Esophagus squamous epithelium (tissue), 5 donors: ENCODE data around the gene INPP5D. TPM values are rescaled to one million over a fixed set of nuclear protein-coding genes. Genes with fewer than 3 reads are reported as not detected.

Experiments used
- DNase-seq: peaks from one replicate; lab custom pipeline; 2025; lab: John Stamatoyannopoulos, UW
- H3K27ac ChIP-seq, 4 donors: fragments of 200-600 bp; sonication (generic); one replicate each; pipeline ENCODE4 v1.5.1; 2016 to 2019; ENCODE audit warnings: mild to moderate bottlenecking in 1 of 4
- H3K27me3 ChIP-seq, 4 donors: fragments of 200-600 bp; sonication (generic); 1 replicate in 3 of 4; 2 replicates in 1 of 4; pipeline versions ENCODE4 v1.5.1 to v1.6.0; 2017 to 2021; ENCODE audit warnings: antibody characterized with exemption in 1 of 4
- H3K36me3 ChIP-seq, 3 donors: fragments of 200-600 bp; sonication (generic); one replicate each; pipeline ENCODE4 v1.5.1; 2016 to 2019
- H3K4me1 ChIP-seq, 3 donors: fragments of 200-600 bp; sonication (generic); one replicate each; pipeline ENCODE4 v1.5.1; 2017 to 2019
- H3K4me3 ChIP-seq, 4 donors: fragments of 200-600 bp; sonication (generic); 1 replicate in 3 of 4; 2 replicates in 1 of 4; pipeline ENCODE4 v1.5.1; 2016 to 2019; ENCODE audit warnings: mild to moderate bottlenecking in 2 of 4, moderate library complexity in 1 of 4
- H3K9me3 ChIP-seq, 3 donors: fragments of 200-600 bp; sonication (generic); one replicate each; pipeline ENCODE4 v1.5.1; 2016 to 2019
- CTCF ChIP-seq, 6 experiments: fragments of 450-650 bp in 4 of 6; fragments of 200-600 bp in 2 of 6; sonication (generic) in 2 of 6; IDR thresholded peaks; one replicate each; pipeline ENCODE4 v1.5.1; 2016 to 2019; ENCODE audit warnings: antibody characterized with exemption in 6 of 6, mild to moderate bottlenecking in 4 of 6, moderate library complexity in 4 of 6
- POLR2A ChIP-seq, 4 donors: fragments of 450-650 bp; IDR thresholded peaks; one replicate each; pipeline ENCODE4 v1.6.1; 2017; ENCODE audit warnings: antibody characterized with exemption in 4 of 4, mild to moderate bottlenecking in 4 of 4, moderate library complexity in 3 of 4
- WGBS, 2 donors: methylation state at CpG; one replicate each; pipeline ENCODE4 v1.1.5; 2018; 5-methylcytosine and 5-hydroxymethylcytosine counted together
- intact Hi-C: fragments of 100-400 bp; cut with DNase I; formaldehyde crosslinking; loops from one replicate; pipeline ENCODE4 v1.15.0; 2022
- total RNA-seq, 4 donors: library from RNA; depleted of rRNA; stranded (reverse); fragments of >200 nt; gene quantifications; one replicate each; pipeline ENCODE4 v1.1.0, GENCODE V29; 2016
- donor health status: DM: yes; HTN: yes; CAD: no.

Gene INPP5D
- total RNA-seq, 4 donors from 2014 or later: 2.2 to 36.0 (median 10.2) TPM

GRCh38 chr2:233075966-233076339, 15.8 kb downstream of the INPP5D start:
- 0 to 38% methylated on average over 2 of the region's 2 CpGs for WGBS, 2 donors
- no peaks in the 10 kb centered on the region for H3K27me3 ChIP-seq
- intact Hi-C loops: no loop called here
- peaks cover 7 to 58% (median 16%) of the 10 kb centered on the region in 3 donors for H3K4me1 ChIP-seq
- TF ChIP-seq POLR2A (IDR thresholded peaks at IDR 0.05): peak in 1 of 4 donors; percentile 17
- TF ChIP-seq CTCF (IDR thresholded peaks at IDR 0.05): no peak
- no peak overlapping the region for H3K4me3 ChIP-seq
- H3K36me3 ChIP-seq: no peaks in the 10 kb centered on the region
- no peak for DNase-seq
- H3K27ac ChIP-seq: peak overlapping the region; percentile 46 to 82 (median 66)
- H3K9me3 ChIP-seq: no peaks in the 10 kb centered on the region

GRCh38 chr2:233076749-233077148, 16.6 kb downstream of the INPP5D start:
- no peak for TF ChIP-seq POLR2A (IDR thresholded peaks at IDR 0.05)
- no peak for DNase-seq
- peaks cover 7 to 65% (median 16%) of the 10 kb centered on the region in 3 donors for H3K4me1 ChIP-seq
- no peaks in the 10 kb centered on the region for H3K27me3 ChIP-seq
- H3K36me3 ChIP-seq: no peaks in the 10 kb centered on the region
- H3K9me3 ChIP-seq: no peaks in the 10 kb centered on the region
- 58 to 65% methylated on average over 3 of the region's 3 CpGs for WGBS, 2 donors
- peak overlapping the region in 2 of 4 donors; percentile 55 to 78 for H3K27ac ChIP-seq
- no peak overlapping the region for H3K4me3 ChIP-seq
- intact Hi-C loops: no loop called here

GRCh38 chr2:233079473-233079877, 19.3 kb downstream of the INPP5D start:
- no peak for TF ChIP-seq CTCF (IDR thresholded peaks at IDR 0.05)
- no peak for TF ChIP-seq POLR2A (IDR thresholded peaks at IDR 0.05)
- H3K4me1 ChIP-seq: peaks cover 12 to 80% (median 32%) of the 10 kb centered on the region in 3 donors
- H3K4me3 ChIP-seq: no peak overlapping the region
- peak overlapping the region in 3 of 4 donors; percentile 19 to 55 (median 47) for H3K27ac ChIP-seq
- no peak for DNase-seq
- no peaks in the 10 kb centered on the region for H3K9me3 ChIP-seq
- intact Hi-C loops: no loop called here
- no peaks in the 10 kb centered on the region for H3K36me3 ChIP-seq
- WGBS, 2 donors: 53 to 62% methylated on average over 6 to 10 of the region's 10 CpGs
- H3K27me3 ChIP-seq: no peaks in the 10 kb centered on the region

- intact Hi-C loops: no loop called here
- 63 to 67% methylated on average over 14 to 17 of the region's 20 CpGs for WGBS, 2 donors
- DNase-seq: no peak
Observed at GRCh38 chr2:233079953-233080835, 20.1 kb downstream of the INPP5D start.

GRCh38 chr2:233080836-233081229, 20.7 kb downstream of the INPP5D start:
- H3K4me3 ChIP-seq: no peak overlapping the region
- no peak for TF ChIP-seq CTCF (IDR thresholded peaks at IDR 0.05)
- no peak for TF ChIP-seq POLR2A (IDR thresholded peaks at IDR 0.05)
- WGBS, 2 donors: 73 to 86% methylated on average over 6 to 9 of the region's 11 CpGs
- H3K27me3 ChIP-seq: no peaks in the 10 kb centered on the region
- H3K36me3 ChIP-seq: no peaks in the 10 kb centered on the region
- H3K27ac ChIP-seq: peak overlapping the region in 2 of 4 donors; percentile 26 to 60
- DNase-seq: no peak
- no peaks in the 10 kb centered on the region for H3K9me3 ChIP-seq
- peaks cover 5 to 78% (median 30%) of the 10 kb centered on the region in 3 donors for H3K4me1 ChIP-seq
- intact Hi-C loops: no loop called here

More at GRCh38 chr2:233079953-233080835, 20.1 kb downstream of the INPP5D start:
- Histone ChIP-seq H3K27me3 (no peaks in the 10 kb centered on the region), H3K9me3 (no peaks in the 10 kb centered on the region), H3K4me3 (no peak overlapping the region), H3K4me1 (peaks cover 11 to 79% (median 31%) of the 10 kb centered on the region in 3 donors), H3K27ac (peak overlapping the region in 3 of 4 donors; percentile 19 to 60 (median 55)), H3K36me3 (no peaks in the 10 kb centered on the region)
- TF ChIP-seq POLR2A (IDR thresholded peaks at IDR 0.05) (no peak), CTCF (IDR thresholded peaks at IDR 0.05) (no peak)
